WTC11 (cell line): ENCODE data around the gene SAMM50.

Experiments used
- CBFB ChIP-seq: sonication (generic); formaldehyde crosslinking; IDR thresholded peaks from 2 replicates; pipeline ENCODE4 v1.8.1; 2022; ENCODE audit warnings: mild to moderate bottlenecking, low read depth, missing genetic modification reagents
- CTCF ChIP-seq: fragments of 200-600 bp; IDR thresholded peaks from 2 replicates; pipeline ENCODE4 v1.8.0; 2022; ENCODE audit warnings: antibody characterized with exemption

GRCh38 chr22:43957871-43958270, 2.6 kb downstream of the SAMM50 start:
- TF ChIP-seq CBFB (CRISPR knock-in tag): no peak
- no peak for TF ChIP-seq CTCF
